Activated naive CD8-positive, alpha-beta T cell treated with anti-CD3 and anti-CD28 coated beads for 36 hours (primary cell): ENCODE measurements around the gene MARVELD2. TPM values are rescaled to one million over a fixed set of nuclear protein-coding genes. Genes with fewer than 3 reads are reported as not detected.
"Not testable (repeated sequence)": the region's sequence is repeated elsewhere in the genome, so short reads cannot be mapped to it uniquely, and the experiment has no call there.

Source experiments
- DNase-seq: peaks from one replicate; pipeline ENCODE4 v3.0.0; 2021
- H3K27ac Mint-ChIP-seq: one replicate; pipeline ENCODE4 v1.8.0; 2022; ENCODE audit warnings: mild to moderate bottlenecking, moderate library complexity, mixed read lengths
- H3K27me3 Mint-ChIP-seq: one replicate; pipeline ENCODE4 v1.8.0; 2022; ENCODE audit warnings: mild to moderate bottlenecking, mixed read lengths
- H3K36me3 Mint-ChIP-seq: one replicate; pipeline ENCODE4 v1.8.0; 2021; ENCODE audit warnings: mild to moderate bottlenecking, mixed read lengths
- H3K4me1 Mint-ChIP-seq: one replicate; pipeline ENCODE4 v1.8.0; 2021; ENCODE audit warnings: mixed read lengths
- H3K4me3 Mint-ChIP-seq: one replicate; pipeline ENCODE4 v1.8.0; 2022; ENCODE audit warnings: mild to moderate bottlenecking, moderate library complexity, mixed read lengths
- H3K9me3 Mint-ChIP-seq: one replicate; pipeline ENCODE4 v1.8.0; 2022; ENCODE audit warnings: mixed read lengths
- total RNA-seq, 2 experiments: library from RNA; stranded (reverse); gene quantifications; one replicate each; pipeline ENCODE4 v1.2.3, GENCODE V29; 2021

MARVELD2 gene, protein sequence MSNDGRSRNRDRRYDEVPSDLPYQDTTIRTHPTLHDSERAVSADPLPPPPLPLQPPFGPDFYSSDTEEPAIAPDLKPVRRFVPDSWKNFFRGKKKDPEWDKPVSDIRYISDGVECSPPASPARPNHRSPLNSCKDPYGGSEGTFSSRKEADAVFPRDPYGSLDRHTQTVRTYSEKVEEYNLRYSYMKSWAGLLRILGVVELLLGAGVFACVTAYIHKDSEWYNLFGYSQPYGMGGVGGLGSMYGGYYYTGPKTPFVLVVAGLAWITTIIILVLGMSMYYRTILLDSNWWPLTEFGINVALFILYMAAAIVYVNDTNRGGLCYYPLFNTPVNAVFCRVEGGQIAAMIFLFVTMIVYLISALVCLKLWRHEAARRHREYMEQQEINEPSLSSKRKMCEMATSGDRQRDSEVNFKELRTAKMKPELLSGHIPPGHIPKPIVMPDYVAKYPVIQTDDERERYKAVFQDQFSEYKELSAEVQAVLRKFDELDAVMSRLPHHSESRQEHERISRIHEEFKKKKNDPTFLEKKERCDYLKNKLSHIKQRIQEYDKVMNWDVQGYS
- under 1 TPM; 0.31 to 0.78 TPM for total RNA-seq

DNA sequence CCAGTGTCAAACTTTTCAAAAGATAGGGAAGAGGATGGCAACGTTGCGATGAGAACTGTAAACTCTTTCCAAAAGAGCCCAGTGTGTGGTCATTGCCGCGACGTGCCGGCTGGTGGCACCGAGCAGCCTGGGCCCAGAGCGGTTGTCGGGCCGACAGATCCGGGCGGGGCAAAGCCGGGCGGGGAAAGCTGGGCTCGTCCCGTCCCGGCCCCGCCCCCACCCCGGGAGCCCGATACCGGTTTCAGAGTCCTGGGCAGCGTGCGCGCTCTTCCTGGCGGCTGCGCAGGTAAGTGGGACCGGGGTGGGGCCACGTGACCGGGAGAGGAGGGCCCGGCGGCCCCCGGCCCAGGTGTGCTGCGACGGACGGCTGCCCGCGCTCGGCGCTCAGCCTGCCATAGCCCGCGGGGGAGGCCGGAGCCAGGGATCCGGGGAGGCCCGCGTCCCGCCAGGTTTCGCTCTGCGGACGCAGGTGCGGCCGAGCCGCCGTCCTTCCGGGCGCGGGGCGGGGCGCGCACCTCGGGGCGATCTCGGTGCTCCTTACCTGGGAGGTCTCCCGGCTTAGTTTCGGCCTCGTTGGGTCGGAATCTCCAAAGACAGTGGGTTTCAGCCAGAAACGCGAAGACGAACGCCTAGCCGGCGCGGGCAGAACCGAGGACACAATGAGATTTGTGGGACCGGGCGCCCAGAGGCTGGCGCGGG is at the start of gene MARVELD2:
Gene MARVELD2 (plus strand): TSS at position 232 of the 699 bp plus-strand sequence. CDS start 4,270 bp downstream, outside the sequence.
- no peak within 1 kb of the TSS for H3K27ac Mint-ChIP-seq
- H3K36me3 Mint-ChIP-seq = peaks cover 19% of the 10 kb centered on the region
- peak within 1 kb of the TSS; percentile 55 for H3K4me3 Mint-ChIP-seq
- H3K27me3 Mint-ChIP-seq = no peaks in the 10 kb centered on the region
- peak; percentile 31 for DNase-seq
- peaks cover 2% of the 10 kb centered on the region for H3K4me1 Mint-ChIP-seq
- H3K9me3 Mint-ChIP-seq = no peaks in the 10 kb centered on the region

DNA sequence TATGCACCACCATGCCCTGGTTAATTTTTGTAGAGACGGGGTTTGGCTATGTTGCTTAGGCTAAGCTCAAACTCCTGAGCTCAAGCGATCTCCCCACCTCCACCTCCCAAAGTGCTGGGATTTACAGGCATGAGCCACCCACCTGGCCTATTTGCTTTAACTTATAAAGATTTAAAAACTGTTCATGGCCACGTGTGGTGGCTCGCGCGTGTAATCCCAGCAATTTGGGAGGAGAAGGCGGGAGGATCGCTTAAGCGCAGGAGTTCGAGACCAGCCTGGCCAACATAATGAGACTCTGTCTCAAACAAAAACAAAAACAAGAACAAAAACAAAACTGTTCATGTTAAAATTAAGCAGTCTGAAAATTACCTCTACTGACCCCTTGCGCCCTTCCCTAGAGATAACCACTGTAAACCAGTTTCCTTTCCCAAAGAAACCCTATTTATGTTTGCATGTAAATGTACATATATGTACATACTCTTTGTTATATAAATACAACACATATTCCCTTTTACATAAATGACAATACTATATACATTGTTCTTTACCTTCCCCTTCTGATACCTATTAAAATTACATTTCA is 47.1 kb upstream of the MARVELD2 start:
- H3K27ac Mint-ChIP-seq = peak overlapping the region; percentile 98
- H3K4me1 Mint-ChIP-seq = peaks cover 28% of the 10 kb centered on the region
- DNase-seq = no peak
- H3K27me3 Mint-ChIP-seq = no peaks in the 10 kb centered on the region
- H3K4me3 Mint-ChIP-seq = peak overlapping the region; percentile 97
- no peaks in the 10 kb centered on the region for H3K9me3 Mint-ChIP-seq
- peaks cover 37% of the 10 kb centered on the region for H3K36me3 Mint-ChIP-seq

DNA sequence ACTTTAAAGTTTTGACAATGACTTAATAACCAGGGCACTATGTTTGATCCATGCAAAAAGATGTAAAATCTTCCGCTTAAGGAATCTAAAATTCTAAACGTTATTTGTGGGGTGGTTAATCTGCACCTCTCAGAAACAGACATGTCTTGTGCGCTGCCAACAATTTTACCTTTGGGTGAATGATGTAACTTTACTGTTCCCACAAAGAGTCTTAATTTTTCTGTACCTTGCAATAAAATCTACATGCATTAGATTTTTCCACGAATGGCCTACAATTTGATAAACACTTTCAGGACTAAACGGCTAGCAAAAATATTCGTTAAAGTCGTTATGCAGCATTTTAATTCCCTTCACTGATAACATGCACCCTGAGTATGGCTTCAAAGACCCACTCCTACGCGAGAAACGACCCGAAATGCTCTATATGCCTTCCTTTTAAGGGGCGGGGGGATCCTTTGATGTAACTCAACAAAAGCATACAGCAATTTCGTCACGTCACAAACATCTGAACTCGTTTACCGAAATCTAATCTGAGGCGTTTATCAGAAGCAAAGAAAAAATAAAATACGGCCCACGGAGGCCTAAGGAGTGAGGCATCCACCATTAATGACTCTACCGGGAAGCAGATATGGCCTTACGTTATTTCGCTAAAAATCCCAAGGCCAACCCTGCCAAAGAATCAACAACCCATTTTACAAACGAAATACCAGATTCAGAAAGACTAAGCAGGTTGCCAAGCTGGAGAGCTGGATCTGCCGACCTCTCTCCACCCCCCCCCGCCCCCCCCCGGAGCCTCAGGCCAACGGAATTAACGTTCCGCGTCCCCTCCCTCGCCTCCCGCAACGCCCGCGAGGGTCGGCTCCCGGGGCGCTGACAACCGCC is 46.2 kb upstream of the MARVELD2 start:
- peak overlapping the region; percentile 97 for H3K4me3 Mint-ChIP-seq

DNA sequence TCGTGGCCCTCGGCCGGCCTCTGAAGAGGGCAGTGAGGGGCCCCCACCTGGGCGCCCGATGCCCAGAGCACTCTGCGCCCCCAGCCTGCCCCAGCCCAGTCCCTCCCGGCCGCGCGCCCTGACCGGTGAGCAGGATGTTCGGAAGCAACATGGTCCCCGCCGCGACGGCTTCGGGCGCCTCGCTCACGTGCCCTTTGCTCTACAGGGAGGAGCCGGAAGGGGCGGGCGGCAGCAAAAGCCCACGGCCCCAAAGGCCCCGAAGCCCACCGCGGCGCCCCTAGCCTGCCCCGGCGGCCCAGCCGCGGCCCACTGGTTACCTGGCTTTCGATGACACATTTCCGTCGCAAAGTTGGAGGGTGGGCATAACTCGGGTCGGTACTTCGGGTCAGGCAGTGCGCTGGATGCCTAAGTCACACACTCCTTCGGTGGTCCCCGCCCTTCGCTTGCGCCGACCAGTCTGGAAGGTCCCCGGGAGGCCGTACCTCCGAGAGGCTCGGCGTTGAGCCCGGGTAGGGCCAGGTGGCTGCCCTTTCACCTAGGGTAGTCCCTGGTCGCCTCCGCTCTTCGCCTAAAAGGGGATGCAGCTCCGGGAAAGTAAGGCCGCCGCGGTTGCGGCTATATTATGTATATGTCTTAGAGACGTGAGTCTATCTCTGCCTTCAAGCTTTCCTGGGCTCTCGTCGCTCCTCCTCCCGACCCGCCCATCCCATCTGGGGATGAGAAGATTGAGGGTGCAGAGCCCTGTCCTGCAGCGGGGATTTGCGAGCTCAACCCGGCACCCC is 45.4 kb upstream of the MARVELD2 start, which contains the start of the genes AK6, RAD17 and TAF9:
Gene AK6 (minus strand): TSS at position 181 of the 782 bp plus-strand sequence. CDS start 30 bp downstream, at position 151.
Gene RAD17 (plus strand): TSS at position 479 of the 782 bp plus-strand sequence. CDS start 2,391 bp downstream, outside the sequence.
Gene TAF9 (minus strand): TSS at position 181 of the 782 bp plus-strand sequence. CDS start 3,783 bp downstream, outside the sequence.
- no peaks in the 10 kb centered on the region for H3K27me3 Mint-ChIP-seq
- peak; percentile 92 for DNase-seq
- H3K27ac Mint-ChIP-seq = peak within 1 kb of the TSS; percentile 98
- peak within 1 kb of the TSS; percentile 97 for H3K4me3 Mint-ChIP-seq
- peaks cover 28% of the 10 kb centered on the region for H3K4me1 Mint-ChIP-seq
- H3K9me3 Mint-ChIP-seq = no peaks in the 10 kb centered on the region
- H3K36me3 Mint-ChIP-seq = peaks cover 30% of the 10 kb centered on the region

More for the DNA sequence above, 46.2 kb upstream of the MARVELD2 start:
- Mint-ChIP-seq H3K4me1 (peaks cover 28% of the 10 kb centered on the region), H3K9me3 (no peaks in the 10 kb centered on the region), H3K27ac (peak overlapping the region; percentile 98), H3K27me3 (no peaks in the 10 kb centered on the region), H3K36me3 (peaks cover 30% of the 10 kb centered on the region)
- peak; percentile 20 for DNase-seq

DNA sequence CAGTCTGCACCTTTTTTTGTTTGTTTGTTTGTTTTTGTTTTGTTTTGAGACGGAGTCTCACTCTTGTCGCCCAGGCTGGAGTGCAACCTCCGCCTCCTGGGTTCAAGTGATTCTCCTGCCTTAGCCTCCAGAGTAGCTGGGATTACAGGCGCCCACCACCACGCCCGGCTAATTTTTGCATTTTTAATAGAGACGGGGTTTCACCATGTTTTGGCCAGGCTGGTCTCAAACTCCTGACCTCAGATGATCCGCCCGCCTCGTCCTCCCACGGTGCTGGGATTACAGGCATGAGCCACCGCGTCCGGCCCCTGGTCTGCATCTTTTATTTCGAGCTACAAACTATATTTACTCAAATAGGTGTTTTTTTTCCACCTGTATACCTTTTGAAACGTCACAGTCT is 44.6 kb upstream of the MARVELD2 start:
- peak; percentile 7 for DNase-seq
- H3K27ac Mint-ChIP-seq = peak overlapping the region; percentile 93

DNA sequence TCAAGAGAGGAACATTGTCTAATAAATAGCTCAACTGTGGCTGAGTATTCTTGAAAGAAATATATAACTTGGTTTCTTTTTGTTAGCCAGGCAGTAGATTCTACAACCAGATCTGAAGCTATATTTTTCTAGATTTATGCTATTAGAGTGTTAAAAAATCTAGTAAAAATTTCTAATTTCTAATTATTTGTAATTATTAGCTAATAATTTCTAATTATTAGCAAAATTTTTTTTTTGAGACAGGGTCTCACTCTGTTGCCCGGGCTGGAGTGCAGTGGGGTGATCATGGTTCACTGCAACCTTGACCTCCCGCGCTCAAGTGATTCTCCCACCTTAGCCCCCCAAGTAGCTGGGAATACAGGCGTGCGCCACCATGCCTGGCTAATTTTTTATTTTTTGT is 42.5 kb upstream of the MARVELD2 start:
- Mint-ChIP-seq H3K27me3 (no peaks in the 10 kb centered on the region), H3K4me3 (no peak overlapping the region), H3K9me3 (no peaks in the 10 kb centered on the region), H3K4me1 (peaks cover 10% of the 10 kb centered on the region), H3K36me3 (peaks cover 14% of the 10 kb centered on the region), H3K27ac (no peak overlapping the region)
- DNase-seq = no peak

More for the DNA sequence above, 44.6 kb upstream of the MARVELD2 start:
- not testable (repeated sequence) for H3K9me3 Mint-ChIP-seq, H3K27me3 Mint-ChIP-seq
- peaks cover 23% of the 10 kb centered on the region for H3K4me1 Mint-ChIP-seq
- H3K4me3 Mint-ChIP-seq = peak overlapping the region; percentile 97
- peaks cover 22% of the 10 kb centered on the region for H3K36me3 Mint-ChIP-seq

DNA sequence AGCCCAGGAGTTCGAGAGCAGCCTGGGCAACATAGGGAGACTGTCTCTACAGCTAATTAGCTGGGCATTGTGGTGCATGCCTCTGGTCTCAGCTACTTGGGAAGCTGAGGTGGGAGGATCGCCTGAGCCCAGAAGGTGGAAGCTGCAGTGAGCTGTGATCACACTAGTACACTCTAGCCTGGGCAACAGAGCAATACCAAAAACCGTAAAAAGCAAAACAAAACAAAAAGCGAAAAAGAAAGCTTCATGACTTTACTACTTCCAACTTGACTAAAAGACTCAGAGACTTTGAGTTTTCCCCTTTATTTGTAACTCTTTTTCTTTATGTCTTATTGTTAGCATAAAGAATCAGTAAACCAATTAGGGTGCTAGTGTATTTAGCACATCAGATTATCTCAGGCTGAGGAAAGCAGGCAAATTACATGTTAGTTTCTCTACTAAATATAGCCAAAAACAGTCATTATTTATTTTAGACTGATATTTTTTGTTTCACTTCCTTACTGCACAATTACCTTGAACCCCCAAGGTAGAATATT is 39.9 kb upstream of the MARVELD2 start:
- Mint-ChIP-seq H3K4me1 (peaks cover 4% of the 10 kb centered on the region), H3K36me3 (peaks cover 3% of the 10 kb centered on the region), H3K4me3 (no peak overlapping the region), H3K9me3 (no peaks in the 10 kb centered on the region), H3K27ac (no peak overlapping the region), H3K27me3 (no peaks in the 10 kb centered on the region)
- no peak for DNase-seq

DNA sequence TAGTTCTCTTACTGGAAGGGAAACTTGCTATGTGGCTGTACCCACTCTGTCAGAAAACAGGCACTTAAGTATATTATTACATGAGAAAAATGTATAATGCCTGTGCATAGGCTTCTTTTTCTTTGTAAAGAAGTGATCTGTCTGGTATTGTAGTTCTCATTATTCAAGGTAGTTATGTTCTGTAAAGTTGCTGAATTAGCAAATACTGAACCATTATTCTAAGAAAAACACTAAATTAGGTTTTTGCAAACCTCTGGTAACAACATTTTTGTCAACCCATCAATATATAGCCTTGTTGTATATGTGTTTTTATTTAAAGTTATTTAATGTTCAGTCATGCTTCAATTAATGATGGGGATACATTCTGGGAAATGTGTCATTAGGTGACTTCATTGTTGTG is 36.5 kb upstream of the MARVELD2 start:
- no peak overlapping the region for H3K4me3 Mint-ChIP-seq
- no peak overlapping the region for H3K27ac Mint-ChIP-seq
- H3K27me3 Mint-ChIP-seq = no peaks in the 10 kb centered on the region

DNA sequence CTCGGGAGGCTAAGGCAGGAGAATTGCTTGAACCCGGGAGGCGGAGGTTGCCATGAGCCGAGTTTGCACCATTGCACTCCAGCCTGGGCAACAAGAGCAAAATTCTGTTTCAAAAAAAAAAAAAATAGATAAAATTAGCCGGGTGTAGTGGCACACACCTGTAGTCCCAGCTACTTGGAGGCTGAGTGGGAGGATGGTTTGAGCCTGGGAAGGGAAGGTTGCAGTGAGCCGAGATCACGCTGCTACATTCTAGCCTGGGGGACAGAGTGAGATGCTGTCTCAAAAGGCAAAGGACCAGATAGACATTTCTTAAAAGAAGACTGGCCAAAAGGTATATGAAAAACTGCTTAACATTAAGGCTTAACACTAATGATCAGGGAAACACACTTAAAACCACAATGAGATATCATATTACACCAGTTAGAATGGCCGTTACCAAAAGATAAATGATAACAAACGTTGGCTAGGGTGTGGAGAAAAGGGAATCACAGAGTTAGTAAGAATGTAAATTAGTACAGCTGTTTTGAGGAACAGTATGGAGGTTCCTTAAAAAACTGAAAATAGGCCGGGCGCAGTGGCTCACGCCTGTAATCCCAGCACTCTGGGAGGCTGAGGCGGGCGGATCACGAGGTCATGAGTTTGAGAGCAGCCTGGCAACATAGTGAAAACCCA is 10.1 kb upstream of the MARVELD2 start:
- H3K9me3 Mint-ChIP-seq = no peaks in the 10 kb centered on the region
- H3K4me1 Mint-ChIP-seq = no peaks in the 10 kb centered on the region
- H3K27me3 Mint-ChIP-seq = no peaks in the 10 kb centered on the region
- DNase-seq = no peak
- H3K4me3 Mint-ChIP-seq = no peak overlapping the region
- no peak overlapping the region for H3K27ac Mint-ChIP-seq
- peaks cover 46% of the 10 kb centered on the region for H3K36me3 Mint-ChIP-seq

More for the DNA sequence above, 36.5 kb upstream of the MARVELD2 start:
- Mint-ChIP-seq H3K4me1 (no peaks in the 10 kb centered on the region), H3K36me3 (peaks cover 3% of the 10 kb centered on the region), H3K9me3 (no peaks in the 10 kb centered on the region)
- no peak for DNase-seq

DNA sequence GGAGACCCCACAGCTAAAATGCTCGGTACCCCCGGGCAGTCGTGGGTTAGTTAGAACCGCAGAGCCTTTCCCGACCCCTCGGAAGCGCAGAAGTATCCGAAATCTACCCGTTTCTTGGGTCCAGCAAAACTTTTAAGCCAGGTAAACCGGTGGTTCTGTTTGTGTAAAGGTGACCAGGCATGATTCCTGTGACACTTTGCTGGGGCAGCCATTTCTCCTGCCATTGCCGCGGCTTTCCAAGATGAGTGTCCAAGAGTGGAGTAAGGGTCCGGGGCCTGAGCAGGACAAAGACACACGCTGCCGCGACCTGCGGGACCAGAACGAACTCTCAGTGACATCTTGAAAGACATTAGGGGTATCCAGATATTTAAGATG is 655 bp downstream of the MARVELD2 start:
- Mint-ChIP-seq H3K4me3 (peak overlapping the region; percentile 53), H3K27me3 (no peaks in the 10 kb centered on the region), H3K27ac (no peak overlapping the region), H3K36me3 (peaks cover 19% of the 10 kb centered on the region), H3K4me1 (peaks cover 2% of the 10 kb centered on the region), H3K9me3 (no peaks in the 10 kb centered on the region)
- DNase-seq = no peak

DNA sequence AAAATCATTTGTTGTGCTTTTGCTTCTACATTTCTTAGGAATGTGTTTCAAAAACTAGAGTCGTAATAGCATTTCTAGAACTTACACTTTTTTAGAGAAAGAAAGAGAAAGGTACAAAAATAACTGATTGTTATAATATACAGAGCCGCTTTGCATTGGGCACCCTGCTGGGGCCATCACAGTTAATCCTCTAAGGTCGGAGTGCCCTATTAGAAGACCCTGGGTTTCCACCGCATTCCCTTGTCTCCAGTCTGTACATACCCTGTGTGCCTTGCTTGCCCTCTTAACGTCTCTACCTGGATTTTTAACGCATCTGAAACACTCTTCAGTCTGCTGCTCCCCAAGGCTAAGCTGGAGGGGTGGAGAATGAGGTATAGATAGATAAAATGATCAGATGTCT is 1.3 kb downstream of the MARVELD2 start:
- Mint-ChIP-seq H3K9me3 (no peaks in the 10 kb centered on the region), H3K27ac (no peak overlapping the region), H3K4me3 (no peak overlapping the region), H3K4me1 (peaks cover 2% of the 10 kb centered on the region), H3K36me3 (peaks cover 19% of the 10 kb centered on the region), H3K27me3 (no peaks in the 10 kb centered on the region)
- no peak for DNase-seq

DNA sequence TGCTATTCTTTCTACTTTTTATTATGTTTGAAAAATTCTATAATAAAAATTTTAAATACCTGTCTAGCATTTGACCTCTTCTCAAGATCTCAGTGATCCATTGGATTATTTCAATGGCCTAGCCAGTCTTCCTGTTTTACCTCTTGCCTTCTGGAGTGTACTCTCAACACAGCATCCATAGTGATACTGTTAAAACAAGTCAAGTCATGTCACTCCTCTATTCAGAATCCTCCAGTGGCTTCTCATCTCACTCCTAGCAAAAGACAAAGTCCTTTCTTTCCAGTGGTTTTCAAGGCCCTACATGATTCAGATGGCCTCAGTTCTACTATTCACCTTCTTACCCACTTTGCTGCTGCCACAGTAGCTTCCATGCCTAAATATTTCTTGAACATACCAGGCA is 1.8 kb downstream of the MARVELD2 start:
- Mint-ChIP-seq H3K4me3 (no peak overlapping the region), H3K27me3 (no peaks in the 10 kb centered on the region), H3K36me3 (peaks cover 14% of the 10 kb centered on the region), H3K4me1 (peaks cover 2% of the 10 kb centered on the region), H3K27ac (no peak overlapping the region), H3K9me3 (no peaks in the 10 kb centered on the region)
- DNase-seq = no peak

DNA sequence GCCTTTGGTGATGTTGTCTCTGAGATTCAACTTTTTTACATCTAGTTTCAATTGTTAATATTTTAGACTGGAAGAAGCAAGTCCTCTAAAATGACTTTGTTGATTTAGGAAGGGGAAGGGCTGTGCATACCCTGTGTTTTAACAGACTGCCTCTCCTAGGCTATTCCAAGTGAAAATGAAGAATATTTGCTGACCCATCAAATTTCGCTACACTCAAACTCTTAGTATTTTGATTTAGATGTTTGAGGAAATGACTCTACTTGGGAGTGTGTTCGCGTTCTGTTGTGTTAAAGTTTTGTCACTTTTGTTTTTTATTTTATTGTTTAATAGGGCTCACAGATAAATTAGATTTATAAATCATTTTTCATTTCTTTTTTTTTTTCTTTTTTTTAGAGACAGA is 3.6 kb downstream of the MARVELD2 start:
- no peak overlapping the region for H3K4me3 Mint-ChIP-seq
- H3K36me3 Mint-ChIP-seq = peaks cover 14% of the 10 kb centered on the region
- DNase-seq = no peak
- H3K4me1 Mint-ChIP-seq = peaks cover 2% of the 10 kb centered on the region
- no peak overlapping the region for H3K27ac Mint-ChIP-seq
- H3K27me3 Mint-ChIP-seq = no peaks in the 10 kb centered on the region
- H3K9me3 Mint-ChIP-seq = no peaks in the 10 kb centered on the region
